Esophagus muscularis mucosa (tissue), 4 donors: ENCODE results near the gene STT3B. TPM values are rescaled to one million over a fixed set of nuclear protein-coding genes. Genes with fewer than 3 reads are reported as not detected.

Experiments used
- DNase-seq: peaks from one replicate; pipeline ENCODE4 v3.0.0-alpha.2; 2017; ENCODE audit errors: extremely low spot score
- H3K27ac ChIP-seq, 4 donors: fragments of 200-600 bp; sonication (generic); replicated peaks in 1 of 4; 1 replicate in 3 of 4; 2 replicates in 1 of 4; pipeline ENCODE4 v1.5.1; 2016 to 2019; ENCODE audit warnings: mild to moderate bottlenecking in 1 of 4
- H3K27me3 ChIP-seq, 4 donors: fragments of 200-600 bp; sonication (generic); one replicate each; pipeline versions ENCODE4 v1.5.1 to v1.6.0; 2016 to 2019
- H3K36me3 ChIP-seq, 4 donors: fragments of 200-600 bp; sonication (generic); one replicate each; pipeline ENCODE4 v1.5.1; 2016 to 2019
- H3K4me1 ChIP-seq, 4 donors: fragments of 200-600 bp; sonication (generic); one replicate each; pipeline ENCODE4 v1.5.1; 2016 to 2019
- H3K4me3 ChIP-seq, 4 donors: fragments of 200-600 bp; sonication (generic); 1 replicate in 2 of 4; 2 replicates in 2 of 4; pipeline ENCODE4 v1.5.1; 2016 to 2019; ENCODE audit warnings: mild to moderate bottlenecking in 4 of 4, moderate library complexity in 1 of 4
- H3K9me3 ChIP-seq, 4 donors: fragments of 200-600 bp; sonication (generic); 1 replicate in 3 of 4; 2 replicates in 1 of 4; pipeline ENCODE4 v1.5.1; 2016 to 2019
- EP300 ChIP-seq: sonication (generic); formaldehyde crosslinking; IDR thresholded peaks from one replicate; pipeline ENCODE4 v1.6.1; 2017; ENCODE audit warnings: antibody characterized with exemption
- POLR2A ChIP-seq: fragments of 450-650 bp; IDR thresholded peaks from one replicate; pipeline ENCODE4 v1.6.1; 2017; ENCODE audit warnings: antibody characterized with exemption, moderate library complexity, mild to moderate bottlenecking, low read depth
- POLR2AphosphoS5 ChIP-seq, 2 donors: sonication (generic); formaldehyde crosslinking; IDR thresholded peaks; one replicate each; pipeline ENCODE4 v1.6.1; 2017; ENCODE audit warnings: antibody characterized with exemption in 2 of 2
- WGBS: methylation state at CpG from one replicate; pipeline ENCODE4 v1.1.5; 2018; 5-methylcytosine and 5-hydroxymethylcytosine counted together
- intact Hi-C: fragments of 100-400 bp; cut with DNase I; formaldehyde crosslinking; loops from one replicate; pipeline ENCODE4 v1.15.1; 2023
- total RNA-seq, 4 donors: library from RNA; depleted of rRNA; stranded (reverse); fragments of >200 nt; gene quantifications; one replicate each; pipeline versions ENCODE4 v1.1.0 to v1.2.1, GENCODE V29; 2016
- TF ChIP-seq, protein P1 (sequence below), 3 experiments: fragments of 200-600 bp in 2 of 3; fragments of 450-650 bp in 1 of 3; sonication (generic) in 2 of 3; IDR thresholded peaks; one replicate each; pipeline ENCODE4 v1.5.1; 2017 to 2019; ENCODE audit warnings: antibody characterized with exemption in 3 of 3, mild to moderate bottlenecking in 2 of 3, moderate library complexity in 1 of 3

The STT3B gene
- total RNA-seq, 4 donors from 2014 or later, result 58.8 to 74.3 (median 69.3) TPM

DNA sequence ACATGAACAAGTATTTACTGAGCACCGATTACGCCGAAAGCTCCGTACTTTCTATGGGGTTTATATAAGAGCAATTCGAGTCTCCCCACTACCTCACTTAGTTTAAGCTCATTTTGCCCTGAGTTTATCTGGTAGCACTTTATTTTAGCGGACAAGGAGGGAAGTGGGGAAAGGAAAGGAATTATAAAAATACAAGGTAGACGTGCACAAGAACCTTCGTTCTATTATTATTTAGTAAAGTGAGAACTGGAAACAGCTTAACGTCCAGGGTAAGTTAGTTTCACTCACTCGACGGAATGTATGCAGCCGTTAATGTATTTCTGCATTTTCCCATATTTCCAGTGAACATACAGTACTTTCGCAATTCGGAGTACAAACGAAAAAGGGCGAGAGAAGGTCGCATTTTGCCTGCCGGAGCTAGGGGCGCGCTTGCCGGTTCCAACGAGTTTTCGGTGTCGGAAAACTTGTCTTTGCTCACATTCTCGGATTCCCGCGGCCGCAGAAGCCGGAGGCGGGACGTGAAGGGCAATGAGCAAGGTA, 1.2 kb upstream of the STT3B start:
- peak overlapping the region; percentile 92 to 98 (median 96) for H3K27ac ChIP-seq
- WGBS, result 1% methylated on average over 22 of the region's 31 CpGs
- no peaks in the 10 kb centered on the region for H3K36me3 ChIP-seq
- H3K4me1 ChIP-seq, result peaks cover 16 to 39% (median 33%) of the 10 kb centered on the region in 4 donors
- no peak for DNase-seq
- no peaks in the 10 kb centered on the region for H3K9me3 ChIP-seq
- intact Hi-C loops, result no loop called here
- peak overlapping the region; percentile 90 to 95 (median 92) for H3K4me3 ChIP-seq
- TF ChIP-seq, protein P1, sequence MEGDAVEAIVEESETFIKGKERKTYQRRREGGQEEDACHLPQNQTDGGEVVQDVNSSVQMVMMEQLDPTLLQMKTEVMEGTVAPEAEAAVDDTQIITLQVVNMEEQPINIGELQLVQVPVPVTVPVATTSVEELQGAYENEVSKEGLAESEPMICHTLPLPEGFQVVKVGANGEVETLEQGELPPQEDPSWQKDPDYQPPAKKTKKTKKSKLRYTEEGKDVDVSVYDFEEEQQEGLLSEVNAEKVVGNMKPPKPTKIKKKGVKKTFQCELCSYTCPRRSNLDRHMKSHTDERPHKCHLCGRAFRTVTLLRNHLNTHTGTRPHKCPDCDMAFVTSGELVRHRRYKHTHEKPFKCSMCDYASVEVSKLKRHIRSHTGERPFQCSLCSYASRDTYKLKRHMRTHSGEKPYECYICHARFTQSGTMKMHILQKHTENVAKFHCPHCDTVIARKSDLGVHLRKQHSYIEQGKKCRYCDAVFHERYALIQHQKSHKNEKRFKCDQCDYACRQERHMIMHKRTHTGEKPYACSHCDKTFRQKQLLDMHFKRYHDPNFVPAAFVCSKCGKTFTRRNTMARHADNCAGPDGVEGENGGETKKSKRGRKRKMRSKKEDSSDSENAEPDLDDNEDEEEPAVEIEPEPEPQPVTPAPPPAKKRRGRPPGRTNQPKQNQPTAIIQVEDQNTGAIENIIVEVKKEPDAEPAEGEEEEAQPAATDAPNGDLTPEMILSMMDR (IDR thresholded peaks at IDR 0.05), result peak in 1 of 3 experiments; percentile 27
- no peak for TF ChIP-seq EP300
- no peak for TF ChIP-seq POLR2AphosphoS5 (IDR thresholded peaks at IDR 0.05)
- TF ChIP-seq POLR2A, result no peak
- no peaks in the 10 kb centered on the region for H3K27me3 ChIP-seq

DNA sequence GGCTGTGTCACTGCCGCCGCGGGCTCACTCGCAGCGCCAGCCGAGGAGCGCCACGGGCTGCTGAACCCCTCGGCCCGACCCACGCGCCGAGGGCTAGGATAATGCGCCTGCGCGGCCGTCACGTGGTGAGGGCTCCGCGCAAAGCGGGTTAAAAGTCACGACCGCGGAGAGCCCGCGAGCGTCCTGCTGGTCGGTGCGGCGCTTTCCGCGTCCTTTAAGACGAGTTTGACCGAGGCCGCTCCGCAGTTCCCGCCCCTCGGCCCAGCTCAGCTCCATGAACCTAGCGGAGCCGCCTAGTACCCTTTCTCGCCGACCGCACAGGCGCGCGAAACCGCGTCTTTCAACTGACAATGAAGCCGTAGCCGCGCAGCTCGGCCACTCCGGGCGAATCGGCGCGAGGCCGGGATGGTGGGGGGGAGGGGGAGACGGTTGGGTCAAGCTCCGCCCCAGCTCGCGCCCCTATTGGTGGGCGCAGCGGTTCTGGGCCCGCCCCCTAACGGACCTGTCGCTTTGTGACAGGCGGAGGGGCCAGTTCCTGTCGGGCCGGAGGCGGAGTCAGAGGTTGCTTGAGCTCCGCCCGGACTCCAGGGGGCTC, 636 bp upstream of the STT3B start:
- TF ChIP-seq POLR2A, result peak; percentile 92
- TF ChIP-seq EP300, result no peak
- TF ChIP-seq POLR2AphosphoS5 (IDR thresholded peaks at IDR 0.05), result peak; percentile 85 to 97
- TF ChIP-seq, protein P1 (IDR thresholded peaks at IDR 0.05), result peak in 1 of 3 experiments; percentile 0
- Histone ChIP-seq H3K4me1 (peaks cover 20 to 45% (median 39%) of the 10 kb centered on the region in 4 donors), H3K4me3 (peak overlapping the region; percentile 90 to 95 (median 92)), H3K27me3 (no peaks in the 10 kb centered on the region), H3K27ac (peak overlapping the region; percentile 92 to 98 (median 96)), H3K36me3 (no peaks in the 10 kb centered on the region), H3K9me3 (no peaks in the 10 kb centered on the region)
- peak; percentile 99 for DNase-seq
- WGBS, result no CpG with 5 or more reads among the region's 73 CpGs
- intact Hi-C loops, result no loop called here

DNA sequence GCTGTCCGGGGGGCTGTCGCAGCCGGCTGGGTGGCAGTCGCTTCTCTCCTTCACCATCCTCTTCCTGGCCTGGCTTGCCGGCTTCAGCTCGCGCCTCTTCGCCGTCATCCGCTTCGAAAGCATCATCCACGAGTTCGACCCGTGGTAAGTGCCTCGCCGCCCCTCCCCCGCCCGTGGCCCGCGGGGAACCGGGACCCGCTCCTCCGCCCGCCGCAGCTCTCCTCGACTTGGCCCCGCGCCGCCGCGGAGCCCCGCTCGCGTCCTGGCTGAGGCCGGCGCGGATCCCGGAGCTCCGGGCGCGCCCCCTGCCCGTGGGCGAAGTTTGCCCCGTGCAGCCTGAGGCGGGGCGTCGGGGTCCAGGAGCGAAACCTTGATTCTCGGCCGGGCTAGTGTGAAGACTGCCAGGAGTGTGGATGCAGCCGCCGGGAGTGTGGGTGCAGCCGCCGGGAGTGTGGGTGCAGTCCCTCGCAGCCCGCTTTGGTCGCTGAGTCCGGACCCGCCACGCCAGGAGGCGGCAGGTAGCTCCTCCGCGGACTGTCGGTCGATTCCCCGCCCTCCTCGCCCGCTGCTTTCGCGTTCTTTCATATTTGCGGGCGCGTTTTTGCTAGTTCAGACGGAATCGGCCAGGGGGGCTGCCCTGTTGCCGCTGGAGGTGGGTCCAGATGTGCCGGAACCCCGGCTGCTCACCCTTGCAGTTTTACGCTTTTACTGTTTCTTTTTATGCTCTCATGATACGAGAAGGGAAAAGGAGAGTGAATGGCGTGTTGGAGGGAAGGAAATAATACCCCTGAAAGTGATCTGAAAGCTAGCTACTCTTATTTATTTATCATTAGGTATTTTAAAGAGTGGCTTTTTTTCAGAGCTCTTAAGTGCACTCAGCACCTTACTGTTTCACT, 692 bp downstream of the STT3B start:
- H3K4me1 ChIP-seq, result peaks cover 20 to 51% (median 44%) of the 10 kb centered on the region in 4 donors

DNA sequence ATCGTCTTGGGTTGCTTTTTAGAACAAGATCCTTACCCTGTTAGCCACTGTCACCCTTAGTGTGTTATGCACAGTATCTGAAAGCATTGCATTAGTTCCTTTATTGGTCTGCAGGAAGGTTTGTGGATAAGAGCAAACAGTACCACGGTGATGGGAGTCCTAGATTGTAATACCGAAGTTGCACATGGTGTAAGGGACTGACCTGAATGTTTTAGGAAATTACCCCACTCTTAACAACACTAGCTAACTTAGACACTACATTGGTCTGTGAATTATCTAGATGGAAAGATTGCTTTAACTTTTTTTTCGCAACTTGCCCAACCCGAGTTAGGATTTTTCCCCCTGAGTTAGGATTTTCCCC, 1.3 kb downstream of the STT3B start:
- no peak for DNase-seq
- H3K4me3 ChIP-seq, result peak overlapping the region; percentile 90 to 95 (median 92)
- no peak for TF ChIP-seq POLR2A
- no peak for TF ChIP-seq EP300
- TF ChIP-seq, protein P1 (IDR thresholded peaks at IDR 0.05), result no peak
- TF ChIP-seq POLR2AphosphoS5 (IDR thresholded peaks at IDR 0.05), result no peak
- WGBS, result 11% methylated on average over 5 of the region's 5 CpGs
- intact Hi-C loops, result no loop called here
- H3K27me3 ChIP-seq, result no peaks in the 10 kb centered on the region
- no peaks in the 10 kb centered on the region for H3K36me3 ChIP-seq
- no peaks in the 10 kb centered on the region for H3K9me3 ChIP-seq
- H3K27ac ChIP-seq, result peak overlapping the region in 2 of 4 donors; percentile 92 to 95
- H3K4me1 ChIP-seq, result peaks cover 20 to 54% (median 49%) of the 10 kb centered on the region in 4 donors

More for the DNA sequence above, 692 bp downstream of the STT3B start:
- H3K27me3 ChIP-seq, result no peaks in the 10 kb centered on the region
- TF ChIP-seq, protein P1 (IDR thresholded peaks at IDR 0.05), result peak in 1 of 3 experiments; percentile 9
- TF ChIP-seq POLR2AphosphoS5 (IDR thresholded peaks at IDR 0.05), result no peak
- H3K4me3 ChIP-seq, result peak overlapping the region; percentile 90 to 95 (median 92)
- no peak for DNase-seq
- H3K9me3 ChIP-seq, result no peaks in the 10 kb centered on the region
- no peaks in the 10 kb centered on the region for H3K36me3 ChIP-seq
- peak overlapping the region; percentile 92 to 98 (median 96) for H3K27ac ChIP-seq
- WGBS, result under 1% methylated on average over 20 of the region's 81 CpGs
- intact Hi-C loops, result no loop called here
